ENCODE data around the gene BRWD1. TPM values are rescaled to one million over a fixed set of nuclear protein-coding genes. Genes with fewer than 3 reads are reported as not detected.

The BRWD1 gene
- total and polyA plus RNA-seq, 2 of the 8 experiments (the other 6 are each of a cell fraction or from before 2014, with no cell fraction given), result 9.3 to 45.2 TPM

- Histone ChIP-seq H3K4me3 (ENCODE audit: extremely low read depth in 1 of 4, insufficient read depth in 2 of 4, low read depth in 3 of 4, low read length in 4 of 4) (no peak overlapping the region), H3K23ac (ENCODE audit: insufficient read length) (no peak overlapping the region), H3K18ac (ENCODE audit: extremely low read depth, low read length) (no peak overlapping the region), H3K27ac (ENCODE audit: low read depth, low read length) (no peak overlapping the region), H2BK5ac (ENCODE audit: low read depth, low read length) (no peak overlapping the region), H3K14ac (ENCODE audit: insufficient read length) (no peak overlapping the region), H2BK15ac (ENCODE audit: low read length) (no peak overlapping the region), H3K9me3 (ENCODE audit: insufficient read depth in 2 of 2, low read depth in 1 of 2, low read length in 1 of 2) (no peaks in the 10 kb centered on the region; a peak in 1 of 4 replicates), H2AFZ (ENCODE audit: low read length) (no peak overlapping the region), H2BK12ac (ENCODE audit: low read depth, low read length) (no peak overlapping the region), H3K4ac (replicated peaks; ENCODE audit: insufficient read length, low read depth, low read length) (no peak overlapping the region), H3K9ac (replicated peaks in 1 of 4; ENCODE audit: extremely low read depth in 1 of 4, low read depth in 3 of 4, low read length in 3 of 4) (no peak overlapping the region), H3K79me2 (ENCODE audit: control insufficient read depth in 1 of 2, insufficient read depth in 2 of 2, low read length in 2 of 2) (peaks cover 0 to 4% of the 10 kb centered on the region in 2 experiments; a peak in 1 of 4 replicates), H3K4me2 (ENCODE audit: insufficient read depth in 1 of 2, low read depth in 2 of 2, low read length in 2 of 2) (no peak overlapping the region), H3K36me3 (ENCODE audit: control insufficient read depth in 2 of 4, insufficient read depth in 4 of 4, low read length in 3 of 4) (peaks cover 2 to 74% (median 38%) of the 10 kb centered on the region in 4 experiments; a peak in 6 of 8 replicates), H4K91ac (replicated peaks; ENCODE audit: insufficient read length, low read length) (no peak overlapping the region), H3K27me3 (replicated peaks in 1 of 4; ENCODE audit: control insufficient read depth in 3 of 4, extremely low read depth in 1 of 4, insufficient read depth in 3 of 4, low read length in 3 of 4) (no peaks in the 10 kb centered on the region), H3K79me1 (ENCODE audit: low read depth, low read length) (no peaks in the 10 kb centered on the region; the same call in 1 of the 2 replicates), H3K56ac (replicated peaks; ENCODE audit: insufficient read length, low read depth, low read length) (no peak overlapping the region), H2BK120ac (replicated peaks; ENCODE audit: low read depth, low read length) (no peak overlapping the region), H3K23me2 (ENCODE audit: low read depth, low read length) (no peaks in the 10 kb centered on the region), H4K8ac (ENCODE audit: extremely low read depth, insufficient read depth, low read length) (no peak overlapping the region), H4K20me1 (replicated peaks in 1 of 2; ENCODE audit: control insufficient read depth in 1 of 2, insufficient read depth in 2 of 2, low read length in 2 of 2) (no peaks in the 10 kb centered on the region), H2AK5ac (ENCODE audit: low read depth, low read length) (no peak overlapping the region), H4K5ac (ENCODE audit: insufficient read length, low read depth, low read length) (no peak overlapping the region), H2BK20ac (ENCODE audit: low read length) (no peak overlapping the region), H3K4me1 (replicated peaks in 1 of 4; ENCODE audit: control insufficient read depth in 3 of 4, insufficient read depth in 4 of 4, low read length in 3 of 4) (no peaks in the 10 kb centered on the region)
- CTCF ChIA-PET (ENCODE audit: partially characterized antibody), result no interaction called here
- 94% methylated on average over 1 of the region's 1 CpG; no CpG with 5 or more reads in 1 of the 2 experiments for WGBS, 2 experiments (ENCODE audit: extremely low coverage in 1 of 2, insufficient coverage in 1 of 2, insufficient read length in 1 of 2, insufficient replicate concordance in 2 of 2, low coverage in 1 of 2, low lambda C conversion rate in 2 of 2, missing lambda C conversion rate in 1 of 2)
- no peak for DNase-seq (ENCODE audit: low read depth in 1 of 2, low spot score in 2 of 2)
- FAIRE-seq, result no peak
- POLR2A ChIA-PET (ENCODE audit: partially characterized antibody), result no interaction called here
- TF ChIP-seq SAP30 (IDR thresholded peaks at IDR 0.05; ENCODE audit: insufficient read depth, insufficient replicate concordance, low read length), result no peak
These were observed 24.4 kb downstream of the BRWD1 start for GRCh38 chr21:39288987-39289386.

Data from H1 (cell line).